RWPE2 (cell line): ENCODE measurements around the gene FOXS1.

Source experiments
- ATAC-seq: fragments of 200-7000 bp; cut with Tn5 transposase; 3 replicates; pipeline ENCODE4 v1.9.1; 2021; ENCODE audit warnings: low read depth
- DNase-seq: peaks from one replicate; pipeline ENCODE4 v3.0.0-alpha.2; 2020; ENCODE audit warnings: low spot score
- H3K27ac ChIP-seq: fragments of 450-650 bp; 2 replicates; pipeline ENCODE4 v1.5.1; 2017; ENCODE audit warnings: mild to moderate bottlenecking; ENCODE audit not compliant: poor library complexity, severe bottlenecking
- H3K27me3 ChIP-seq: fragments of 250-450 bp; sonication (Bioruptor Pico); 2 replicates; pipeline ENCODE4 v1.5.1; 2021; ENCODE audit warnings: mild to moderate bottlenecking, moderate library complexity; ENCODE audit not compliant: insufficient read depth, poor library complexity, severe bottlenecking
- H3K36me3 ChIP-seq: fragments of 250-450 bp; sonication (Bioruptor Pico); 2 replicates; pipeline ENCODE4 v1.5.1; 2020; ENCODE audit warnings: low read depth, mild to moderate bottlenecking, moderate library complexity
- H3K4me1 ChIP-seq: fragments of 250-450 bp; sonication (Bioruptor Pico); 2 replicates; pipeline ENCODE4 v1.5.1; 2021; ENCODE audit warnings: mild to moderate bottlenecking, moderate library complexity; ENCODE audit not compliant: insufficient read depth, poor library complexity, severe bottlenecking
- H3K4me3 ChIP-seq: fragments of 250-450 bp; sonication (Bioruptor Pico); 2 replicates; pipeline ENCODE4 v1.5.1; 2021; ENCODE audit warnings: mild to moderate bottlenecking, moderate library complexity; ENCODE audit not compliant: severe bottlenecking
- H3K9me3 ChIP-seq: fragments of 250-450 bp; sonication (Bioruptor Pico); 2 replicates; pipeline ENCODE4 v1.5.1; 2021; ENCODE audit warnings: mild to moderate bottlenecking, moderate library complexity; ENCODE audit not compliant: severe bottlenecking
- CTCF ChIP-seq: fragments of 450-650 bp; IDR thresholded peaks from one replicate; pipeline ENCODE4 v1.5.1; 2017; ENCODE audit warnings: mild to moderate bottlenecking, moderate library complexity; ENCODE audit not compliant: poor library complexity, severe bottlenecking

The FOXS1 gene

GRCh38 chr20:31861385-31862156 lies 16.2 kb upstream of the FOXS1 start:
- Histone ChIP-seq H3K4me1 (no peaks in the 10 kb centered on the region), H3K36me3 (no peaks in the 10 kb centered on the region), H3K4me3 (peak overlapping the region; percentile 38), H3K27me3 (peaks cover 45% of the 10 kb centered on the region), H3K27ac (no peak overlapping the region), H3K9me3 (no peaks in the 10 kb centered on the region)
- DNase-seq (peak; percentile 92), ATAC-seq (peak; percentile 72)
- no peak for TF ChIP-seq CTCF

GRCh38 chr20:31861135-31861384 lies 15.7 kb upstream of the FOXS1 start:
- Histone ChIP-seq H3K4me1 (no peaks in the 10 kb centered on the region), H3K4me3 (peak overlapping the region; percentile 38), H3K27ac (no peak overlapping the region), H3K36me3 (no peaks in the 10 kb centered on the region), H3K27me3 (peaks cover 50% of the 10 kb centered on the region), H3K9me3 (no peaks in the 10 kb centered on the region)
- ATAC-seq (peak; percentile 24), DNase-seq (peak; percentile 80)
- TF ChIP-seq CTCF, result no peak

GRCh38 chr20:31860390-31861134 lies 15.2 kb upstream of the FOXS1 start:
- no peaks in the 10 kb centered on the region for H3K36me3 ChIP-seq
- TF ChIP-seq CTCF, result no peak
- peak; percentile 74 for DNase-seq
- H3K9me3 ChIP-seq, result no peaks in the 10 kb centered on the region
- peak overlapping the region; percentile 38 for H3K4me3 ChIP-seq
- no peak overlapping the region for H3K27ac ChIP-seq
- no peaks in the 10 kb centered on the region for H3K4me1 ChIP-seq
- peaks cover 52% of the 10 kb centered on the region for H3K27me3 ChIP-seq
- ATAC-seq, result peak; percentile 53

GRCh38 chr20:31859998-31860380 lies 14.6 kb upstream of the FOXS1 start:
- Histone ChIP-seq H3K36me3 (no peaks in the 10 kb centered on the region), H3K9me3 (no peaks in the 10 kb centered on the region), H3K27ac (no peak overlapping the region), H3K4me1 (no peaks in the 10 kb centered on the region), H3K4me3 (no peak overlapping the region), H3K27me3 (peaks cover 52% of the 10 kb centered on the region)
- no peak for ATAC-seq
- peak; percentile 52 for DNase-seq
- no peak for TF ChIP-seq CTCF
